HG03108 (cell line): ENCODE data around the gene CLDN2.

Source experiments
- ATAC-seq: cut with Tn5 transposase; IDR thresholded peaks from one replicate; pipeline ENCODE4 v1.9.1; 2021; ENCODE audit warnings: moderate library complexity; ENCODE audit not compliant: unreplicated experiment

CLDN2 gene

DNA sequence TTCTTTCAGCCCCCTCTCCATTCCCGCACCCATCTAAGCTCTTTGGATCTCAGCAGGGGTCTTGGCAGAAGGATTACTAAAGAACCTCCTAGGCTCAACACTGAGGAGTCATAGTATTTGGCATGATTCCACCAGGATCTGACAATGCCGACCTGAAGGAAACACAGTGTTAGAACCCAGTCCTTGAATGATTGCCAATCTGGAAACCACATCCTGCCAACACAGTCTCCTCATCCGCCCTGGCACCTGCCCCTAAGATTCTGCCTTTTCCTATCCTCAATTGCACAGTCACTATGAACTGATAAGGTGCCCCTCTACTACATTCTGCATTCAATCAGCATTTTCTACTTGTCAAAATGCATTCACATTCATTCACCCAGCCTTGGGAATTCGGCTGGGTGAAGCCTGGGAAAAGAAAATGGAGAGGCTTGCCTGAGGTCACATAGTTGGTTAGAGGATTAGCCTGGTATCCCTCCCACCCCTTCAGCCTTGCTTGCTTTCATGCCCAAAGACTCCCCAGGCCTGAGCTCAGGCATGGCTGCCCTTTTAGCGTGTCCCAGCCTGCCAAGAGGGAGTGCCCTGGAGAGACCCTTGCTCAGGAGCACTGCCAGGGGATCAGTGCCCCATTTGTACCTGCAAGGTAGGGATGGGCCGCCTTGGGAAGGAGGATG is 2.2 kb upstream of the CLDN2 start:
- ATAC-seq, result no peak

- ATAC-seq, result no peak
Measured at GRCh38 chrX:106921637-106922036, 1.4 kb downstream of the CLDN2 start.

DNA sequence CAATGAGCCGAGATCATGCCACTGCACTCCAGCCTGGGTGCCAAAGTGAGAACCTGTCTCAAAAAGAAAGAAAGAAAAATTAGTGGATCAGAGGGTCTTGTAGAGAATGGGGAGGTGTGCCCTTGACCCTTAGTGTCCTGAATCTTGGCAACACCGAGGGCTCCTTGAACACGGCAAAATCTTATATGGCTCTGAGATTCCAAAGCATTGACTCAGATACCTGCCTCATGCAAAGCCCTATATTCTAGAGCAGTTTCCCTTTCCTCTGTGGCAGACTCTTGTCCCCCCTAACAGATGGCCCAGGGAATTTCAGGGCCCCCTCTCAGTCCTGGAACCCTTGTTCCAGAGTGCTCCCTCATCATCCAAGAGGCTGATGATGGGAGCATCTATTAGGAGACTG is 6.8 kb downstream of the CLDN2 start:
- ATAC-seq, result no peak

DNA sequence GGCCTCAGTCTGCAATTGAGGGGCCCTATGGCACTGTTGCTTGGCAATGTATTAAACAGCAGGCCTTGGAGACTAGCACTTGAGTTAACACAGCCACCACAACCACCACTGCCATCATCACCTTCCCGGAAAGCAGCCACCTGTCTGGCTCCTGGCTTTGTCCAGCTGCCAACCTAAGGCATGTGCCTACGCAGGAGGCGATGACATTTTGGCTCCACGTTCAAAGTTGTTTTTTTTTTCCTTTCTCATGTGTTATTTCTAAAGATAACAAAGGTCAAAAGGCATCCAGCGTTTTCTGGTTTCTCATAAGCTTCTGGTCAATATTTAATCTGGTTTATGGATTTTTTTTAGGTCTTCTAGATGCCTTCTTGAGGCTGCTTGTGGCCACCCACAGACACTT is 7.5 kb downstream of the CLDN2 start:
- no peak for ATAC-seq

DNA sequence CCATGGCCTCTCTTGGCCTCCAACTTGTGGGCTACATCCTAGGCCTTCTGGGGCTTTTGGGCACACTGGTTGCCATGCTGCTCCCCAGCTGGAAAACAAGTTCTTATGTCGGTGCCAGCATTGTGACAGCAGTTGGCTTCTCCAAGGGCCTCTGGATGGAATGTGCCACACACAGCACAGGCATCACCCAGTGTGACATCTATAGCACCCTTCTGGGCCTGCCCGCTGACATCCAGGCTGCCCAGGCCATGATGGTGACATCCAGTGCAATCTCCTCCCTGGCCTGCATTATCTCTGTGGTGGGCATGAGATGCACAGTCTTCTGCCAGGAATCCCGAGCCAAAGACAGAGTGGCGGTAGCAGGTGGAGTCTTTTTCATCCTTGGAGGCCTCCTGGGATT is 8.0 kb downstream of the CLDN2 start:
- ATAC-seq, result no peak

DNA sequence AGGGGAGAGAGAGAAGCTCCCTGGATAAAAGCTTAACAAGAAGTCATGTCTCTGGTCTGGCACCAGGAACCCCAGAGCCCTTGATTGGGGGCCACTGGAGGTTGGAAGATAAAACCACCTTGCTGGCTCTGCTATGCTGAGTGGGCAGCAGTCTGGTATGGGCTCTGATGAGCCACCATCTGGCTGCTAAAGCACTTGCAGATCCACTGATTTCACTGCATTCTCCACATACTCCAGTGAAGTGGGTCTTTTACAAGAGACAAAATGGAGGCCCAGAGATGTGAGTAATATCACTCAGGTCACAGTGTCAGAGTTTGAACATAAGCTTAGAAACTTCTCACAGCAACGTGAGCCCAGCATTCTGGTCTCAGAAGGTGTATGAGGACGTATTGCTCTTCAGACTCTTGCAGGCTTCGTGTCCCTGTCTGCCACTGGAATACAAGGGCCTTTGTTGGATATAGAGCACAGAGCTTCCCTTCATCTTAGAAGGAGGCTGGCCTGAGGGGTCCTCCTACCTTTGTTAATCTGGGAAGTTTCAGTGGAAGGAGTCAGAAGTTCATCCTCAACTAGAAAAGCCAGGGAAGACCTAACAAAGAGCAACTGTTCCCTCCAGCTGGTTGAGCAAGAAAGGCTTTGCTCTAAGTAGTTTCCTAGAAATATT is 11.8 kb downstream of the CLDN2 start:
- no peak for ATAC-seq

GRCh38 chrX:106932492-106932923 is 12.3 kb downstream of the CLDN2 start:
- no peak for ATAC-seq

GRCh38 chrX:106932960-106933537 is 12.8 kb downstream of the CLDN2 start:
- no peak for ATAC-seq

DNA sequence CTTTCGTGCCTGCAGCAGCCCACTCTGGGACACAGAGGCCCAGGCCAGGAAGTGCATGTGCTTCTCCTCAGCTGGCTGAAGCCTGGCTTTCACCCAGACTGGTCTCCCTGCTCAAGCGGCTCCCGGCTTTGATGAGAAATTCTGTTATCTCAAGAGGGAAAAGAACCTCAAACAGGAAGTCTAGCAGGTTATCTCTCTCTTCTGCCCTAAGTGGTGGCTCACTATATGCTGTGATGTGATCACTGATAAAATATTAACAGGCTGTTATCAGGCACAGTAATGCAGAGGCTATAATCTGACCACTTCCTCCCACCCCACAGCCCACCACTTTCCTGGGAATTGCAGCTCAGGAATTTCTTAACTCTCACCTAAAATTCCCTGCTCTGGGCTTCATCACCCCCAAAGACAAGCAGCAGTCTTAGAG is 13.3 kb downstream of the CLDN2 start:
- ATAC-seq, result no peak

- no peak for ATAC-seq
Measured at GRCh38 chrX:106935175-106935574, 15.0 kb downstream of the CLDN2 start.

DNA sequence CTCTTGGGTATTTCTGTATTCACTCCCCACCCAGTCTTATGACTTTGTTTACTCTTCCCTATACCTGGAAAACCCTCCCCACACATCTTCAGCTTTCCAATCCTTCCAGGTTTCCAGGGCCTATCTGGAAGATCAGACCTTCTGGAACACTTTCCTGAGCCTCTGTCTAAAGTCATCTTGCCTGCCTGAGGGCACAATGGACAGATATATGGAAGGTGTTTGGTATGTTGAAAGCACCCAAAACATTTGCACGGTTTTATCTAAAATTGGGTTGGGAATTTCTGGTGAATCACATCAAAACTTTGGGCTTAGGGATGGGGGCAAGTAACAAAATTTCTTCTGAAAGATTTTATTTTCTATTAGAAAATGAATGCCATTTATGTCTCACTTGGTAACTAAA is 16.0 kb downstream of the CLDN2 start:
- ATAC-seq, result no peak

DNA sequence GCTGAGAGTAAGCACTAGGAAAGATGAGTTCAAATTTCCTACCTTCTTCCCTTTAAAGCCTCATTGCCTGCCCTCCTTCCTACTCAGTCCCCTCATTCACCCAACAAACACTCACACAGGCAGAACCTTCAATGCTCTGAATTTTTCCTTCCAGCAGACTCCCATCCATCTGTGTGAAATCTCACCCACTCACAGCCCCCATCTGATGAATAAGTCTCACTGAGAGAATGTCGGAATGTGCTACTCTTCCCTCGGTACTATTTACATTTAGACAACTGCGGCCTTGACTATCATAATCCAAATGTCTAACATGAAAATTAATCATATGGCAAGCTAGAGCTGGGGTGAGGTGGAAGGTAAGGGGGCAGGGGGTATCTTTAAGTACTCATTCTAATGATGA is 19.4 kb downstream of the CLDN2 start:
- ATAC-seq, result no peak

DNA sequence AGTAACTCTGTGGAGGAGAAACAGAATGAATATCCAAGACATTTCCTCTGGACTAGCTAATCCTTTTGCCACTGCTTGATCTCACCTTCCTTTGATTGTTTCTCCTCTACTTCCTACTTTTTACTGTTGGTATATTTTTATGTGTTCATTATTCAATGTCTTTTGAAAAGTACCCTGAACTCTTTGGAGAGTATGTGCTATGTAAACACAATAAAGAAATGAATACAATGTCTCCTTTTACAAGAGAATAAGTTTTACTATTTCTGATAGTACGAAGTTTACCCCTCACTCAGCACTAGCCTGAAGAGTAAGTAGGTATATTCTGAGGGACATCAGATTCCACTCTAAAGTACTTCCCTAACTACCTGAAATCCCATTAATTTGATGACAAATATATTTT is 19.9 kb downstream of the CLDN2 start:
- ATAC-seq, result no peak

- ATAC-seq, result no peak
Measured at GRCh38 chrX:106946464-106946863, 26.3 kb downstream of the CLDN2 start.

DNA sequence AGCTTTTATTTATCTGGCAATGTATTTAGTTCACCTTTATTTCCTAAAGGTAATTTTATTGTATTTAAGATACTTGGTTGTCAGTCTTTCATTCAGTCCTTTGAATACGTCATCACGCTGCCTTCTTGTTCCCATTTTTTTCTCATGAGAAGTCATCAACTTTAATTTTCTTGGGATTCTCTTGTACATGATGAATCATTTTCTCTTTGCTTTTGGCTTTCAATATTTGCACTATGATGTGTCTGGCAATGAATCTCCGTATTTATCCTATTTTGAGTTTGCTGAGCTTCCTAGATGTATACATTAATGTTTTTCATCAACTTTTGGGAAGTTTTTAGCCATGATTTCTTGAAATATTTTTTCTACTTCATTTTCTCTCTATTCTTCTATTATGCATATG is 28.4 kb downstream of the CLDN2 start:
- ATAC-seq, result no peak

DNA sequence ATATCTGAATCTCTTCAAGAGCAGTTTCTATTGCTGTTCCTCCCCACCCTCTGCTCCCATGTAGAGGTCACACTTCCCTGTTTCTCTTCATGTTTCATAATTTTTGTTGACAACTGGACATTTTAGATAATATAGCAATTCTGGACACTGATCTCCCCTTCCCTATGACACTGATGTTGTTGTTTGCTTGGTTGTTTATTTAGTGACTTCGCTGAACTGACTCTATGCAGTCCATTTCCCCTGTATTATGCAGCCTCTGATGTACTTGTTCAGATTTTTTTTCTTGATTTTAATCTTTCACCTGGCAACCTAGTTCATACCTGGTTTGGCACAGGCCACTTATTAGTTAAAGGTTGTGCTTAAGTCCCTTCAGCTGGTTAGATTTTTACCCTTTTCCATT is 29.2 kb downstream of the CLDN2 start:
- no peak for ATAC-seq

DNA sequence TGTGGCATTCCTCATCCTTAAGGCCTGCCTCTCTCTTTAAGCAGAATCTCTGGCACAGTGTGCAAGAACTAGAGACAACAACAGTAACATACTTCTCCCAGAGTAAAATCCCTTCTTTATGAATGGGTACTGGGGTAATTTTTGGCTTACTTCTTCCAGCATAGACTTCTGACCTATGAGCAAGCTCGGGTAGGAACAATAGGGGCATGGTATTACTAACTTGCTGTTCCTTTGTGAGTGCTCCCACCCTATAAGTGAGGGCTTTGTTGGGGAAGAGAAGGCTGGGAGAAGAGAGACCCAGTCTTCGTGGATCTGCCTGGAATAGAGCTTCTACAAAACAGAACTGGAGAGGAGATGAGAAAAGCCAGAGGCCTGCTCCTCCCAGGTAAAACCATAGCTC is 30.2 kb downstream of the CLDN2 start:
- no peak for ATAC-seq

GRCh38 chrX:106951230-106951629 is 31.0 kb downstream of the CLDN2 start:
- no peak for ATAC-seq

GRCh38 chrX:106952089-106952488 is 31.9 kb downstream of the CLDN2 start:
- no peak for ATAC-seq

DNA sequence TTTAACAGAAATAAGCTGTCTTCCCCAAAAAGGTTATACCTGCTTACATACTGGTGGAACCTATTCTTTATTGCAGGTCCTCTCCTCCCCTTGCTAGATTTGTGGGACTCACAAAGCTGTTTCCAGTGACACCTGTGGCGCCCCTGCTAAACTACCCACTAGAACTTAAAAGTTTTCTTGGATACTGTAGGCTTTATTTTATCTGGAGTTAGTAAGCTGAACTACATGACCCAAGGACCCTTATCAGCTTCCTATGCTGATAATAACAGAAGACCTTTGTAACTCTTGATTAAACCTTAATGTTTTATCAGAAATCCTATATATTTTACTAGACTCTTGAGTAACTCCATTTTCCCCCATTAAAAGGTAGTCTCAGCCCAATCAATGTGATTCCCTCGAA is 32.3 kb downstream of the CLDN2 start:
- ATAC-seq, result no peak

GRCh38 chrX:106952988-106953387 is 32.8 kb downstream of the CLDN2 start:
- ATAC-seq, result no peak

- no peak for ATAC-seq
Measured at GRCh38 chrX:106954041-106954440, 33.8 kb downstream of the CLDN2 start.
